H1 (cell line): ENCODE measurements around the gene INCENP. TPM values are rescaled to one million over a fixed set of nuclear protein-coding genes. Genes with fewer than 3 reads are reported as not detected.

ENCODE experiments used
- CTCF ChIA-PET: fragments of 300-600 bp; sonication (Branson Sonifier 250); formaldehyde crosslinking; loops from one replicate; lab custom pipeline; 2021; ENCODE audit not compliant: partially characterized antibody; lab: Charles Lee
- POLR2A ChIA-PET: fragments of 300-600 bp; sonication (Branson Sonifier 250); formaldehyde crosslinking; loops from one replicate; lab custom pipeline; 2021; ENCODE audit warnings: inconsistent platforms; ENCODE audit not compliant: partially characterized antibody; lab: Charles Lee
- DNase-seq, 2 experiments: peaks; one replicate each; pipeline versions ENCODE4 v3.0.0 to v3.0.0-alpha.2; 2010 to 2022; ENCODE audit warnings: low spot score in 2 of 2, low read depth in 1 of 2, mixed read lengths in 1 of 2
- FAIRE-seq: peaks from 2 replicates; lab custom pipeline; 2011; peaks lifted over from hg19 to GRCh38; lab: Jason Lieb, UNC
- H2AFZ ChIP-seq: 2 replicates; pipeline ENCODE4 v1.8.1; 2012; ENCODE audit warnings: low read length, inconsistent platforms
- H2AK5ac ChIP-seq: 2 replicates; pipeline ENCODE4 v1.6.1; 2013; ENCODE audit warnings: low read depth, low read length
- H2BK120ac ChIP-seq: replicated peaks from 2 replicates; pipeline ENCODE3; 2013; ENCODE audit warnings: low read depth, low read length, inconsistent platforms
- H2BK12ac ChIP-seq: 2 replicates; pipeline ENCODE4 v1.6.1; 2013; ENCODE audit warnings: low read depth, low read length
- H2BK15ac ChIP-seq: 2 replicates; pipeline ENCODE4 v1.6.1; 2013; ENCODE audit warnings: low read length
- H2BK20ac ChIP-seq: 2 replicates; pipeline ENCODE4 v1.6.1; 2013; ENCODE audit warnings: low read length
- H2BK5ac ChIP-seq: 2 replicates; pipeline ENCODE4 v1.6.1; 2013; ENCODE audit warnings: low read depth, low read length
- H3K14ac ChIP-seq: 2 replicates; pipeline ENCODE4 v1.6.1; 2013; ENCODE audit warnings: inconsistent platforms; ENCODE audit not compliant: insufficient read length
- H3K18ac ChIP-seq: 2 replicates; pipeline ENCODE4 v1.6.1; 2013; ENCODE audit warnings: low read length; ENCODE audit errors: extremely low read depth
- H3K23ac ChIP-seq: 2 replicates; pipeline ENCODE4 v1.6.1; 2013; ENCODE audit warnings: inconsistent platforms; ENCODE audit not compliant: insufficient read length
- H3K23me2 ChIP-seq: 2 replicates; pipeline ENCODE4 v1.6.1; 2013; ENCODE audit warnings: low read depth, low read length
- H3K27ac ChIP-seq: 2 replicates; pipeline ENCODE4 v1.6.1; 2011; ENCODE audit warnings: low read depth, low read length, inconsistent platforms
- H3K27me3 ChIP-seq, 4 experiments: replicated peaks in 1 of 4; 1 replicate in 1 of 4; 2 replicates in 3 of 4; pipeline versions ENCODE4 v1.6.1 to v1.8.1; 2011 to 2013; ENCODE audit warnings: low read length in 3 of 4, mild to moderate bottlenecking in 3 of 4, inconsistent platforms in 2 of 4, mixed read lengths in 2 of 4, moderate library complexity in 1 of 4; ENCODE audit not compliant: control insufficient read depth in 3 of 4, insufficient read depth in 3 of 4; ENCODE audit errors: extremely low read depth in 1 of 4
- H3K36me3 ChIP-seq, 4 experiments: 2 replicates each; pipeline versions ENCODE4 v1.6.1 to v1.8.1; 2011 to 2013; ENCODE audit warnings: mild to moderate bottlenecking in 4 of 4, low read length in 3 of 4, moderate library complexity in 2 of 4, control low read depth in 1 of 4, inconsistent platforms in 1 of 4; ENCODE audit not compliant: insufficient read depth in 4 of 4, control insufficient read depth in 2 of 4
- H3K4ac ChIP-seq: replicated peaks from 2 replicates; pipeline ENCODE3; 2013; ENCODE audit warnings: low read length, low read depth, mixed read lengths, inconsistent platforms; ENCODE audit not compliant: insufficient read length
- H3K4me1 ChIP-seq, 4 experiments: replicated peaks in 1 of 4; 1 replicate in 1 of 4; 2 replicates in 3 of 4; pipeline versions ENCODE4 v1.6.1 to v1.8.1; 2011 to 2013; ENCODE audit warnings: low read length in 3 of 4, inconsistent platforms in 2 of 4, mixed read lengths in 1 of 4; ENCODE audit not compliant: insufficient read depth in 4 of 4, control insufficient read depth in 3 of 4
- H3K4me2 ChIP-seq, 2 experiments: 2 replicates each; pipeline versions ENCODE4 v1.6.1 to v1.8.1; 2011 to 2013; ENCODE audit warnings: low read depth in 2 of 2, low read length in 2 of 2, control low read depth in 1 of 2, inconsistent platforms in 1 of 2, mild to moderate bottlenecking in 1 of 2; ENCODE audit not compliant: insufficient read depth in 1 of 2
- H3K4me3 ChIP-seq, 4 experiments: fragments of 200-600, 300-600 bp in 1 of 4; sonication (generic), shearing (Covaris generic), sonication (Bioruptor Twin) in 1 of 4; 2 replicates each; pipeline versions ENCODE4 v1.5.1 to v1.8.1; 2011 to 2016; ENCODE audit warnings: low read length in 4 of 4, low read depth in 3 of 4, control low read depth in 2 of 4, inconsistent platforms in 2 of 4, mild to moderate bottlenecking in 2 of 4, mixed read lengths in 1 of 4, moderate library complexity in 1 of 4; ENCODE audit not compliant: insufficient read depth in 2 of 4; ENCODE audit errors: extremely low read depth in 1 of 4
- H3K56ac ChIP-seq: replicated peaks from 2 replicates; pipeline ENCODE3; 2013; ENCODE audit warnings: low read depth, mild to moderate bottlenecking, mixed read lengths, low read length, inconsistent platforms; ENCODE audit not compliant: insufficient read length
- H3K79me1 ChIP-seq: 2 replicates; pipeline ENCODE4 v1.6.1; 2013; ENCODE audit warnings: low read depth, low read length, control low read depth
- H3K79me2 ChIP-seq, 2 experiments: 2 replicates each; pipeline versions ENCODE4 v1.6.1 to v1.8.1; 2012 to 2013; ENCODE audit warnings: low read length in 2 of 2, mild to moderate bottlenecking in 2 of 2, inconsistent platforms in 1 of 2; ENCODE audit not compliant: insufficient read depth in 2 of 2, control insufficient read depth in 1 of 2
- H3K9ac ChIP-seq, 4 experiments: replicated peaks in 1 of 4; 1 replicate in 1 of 4; 2 replicates in 3 of 4; pipeline versions ENCODE4 v1.6.1 to v1.8.1; 2011 to 2013; ENCODE audit warnings: low read depth in 3 of 4, low read length in 3 of 4, control low read depth in 2 of 4, mild to moderate bottlenecking in 2 of 4, moderate library complexity in 2 of 4, inconsistent platforms in 1 of 4; ENCODE audit errors: extremely low read depth in 1 of 4
- H3K9me3 ChIP-seq, 2 experiments: 2 replicates each; pipeline versions ENCODE4 v1.6.1 to v1.8.1; 2012 to 2013; ENCODE audit warnings: mild to moderate bottlenecking in 2 of 2, moderate library complexity in 2 of 2, control low read depth in 1 of 2, inconsistent platforms in 1 of 2, low read depth in 1 of 2, low read length in 1 of 2, mixed read lengths in 1 of 2; ENCODE audit not compliant: insufficient read depth in 2 of 2
- H4K20me1 ChIP-seq, 2 experiments: replicated peaks in 1 of 2; 2 replicates each; pipeline versions ENCODE3 to v1.8.1; 2011 to 2013; ENCODE audit warnings: inconsistent platforms in 2 of 2, low read length in 2 of 2, mild to moderate bottlenecking in 1 of 2; ENCODE audit not compliant: insufficient read depth in 2 of 2, control insufficient read depth in 1 of 2
- H4K5ac ChIP-seq: 2 replicates; pipeline ENCODE4 v1.6.1; 2013; ENCODE audit warnings: low read length, low read depth, mixed read lengths, inconsistent platforms; ENCODE audit not compliant: insufficient read length
- H4K8ac ChIP-seq: 2 replicates; pipeline ENCODE4 v1.8.0; 2013; ENCODE audit warnings: mild to moderate bottlenecking, moderate library complexity, low read length, inconsistent platforms; ENCODE audit not compliant: insufficient read depth; ENCODE audit errors: extremely low read depth
- H4K91ac ChIP-seq: replicated peaks from 2 replicates; pipeline ENCODE3; 2013; ENCODE audit warnings: low read length, mixed read lengths, inconsistent platforms; ENCODE audit not compliant: insufficient read length
- WGBS, 2 experiments: shearing (Covaris generic) in 1 of 2; methylation state at CpG; one replicate each; pipeline versions ENCODE4 v1.1.6 to v1.1.7; 2013 to 2015; ENCODE audit warnings: low lambda C conversion rate in 2 of 2, mixed read lengths in 2 of 2, inconsistent platforms in 1 of 2, low coverage in 1 of 2, missing lambda C conversion rate in 1 of 2; ENCODE audit not compliant: insufficient replicate concordance in 2 of 2, insufficient coverage in 1 of 2, insufficient read length in 1 of 2; ENCODE audit errors: extremely low coverage in 1 of 2, missing lambda C conversion rate in 1 of 2; 5-methylcytosine and 5-hydroxymethylcytosine counted together
- polyA plus RNA-seq, 7 experiments: library from polyadenylated mRNA; depleted of rRNA in 3 of 7; stranded (reverse) in 5 of 7; unstranded in 2 of 7; fragments of >200 nt in 5 of 7; fragments of 200-250 nt in 2 of 7; gene quantifications; 1 replicate in 5 of 7; 2 replicates in 1 of 7; 4 replicates in 1 of 7; pipeline versions ENCODE4 v1.2.1 to v1.2.3, GENCODE V29; 2011 to 2013; ENCODE audit warnings: missing spikeins in 2 of 7, mixed read lengths in 2 of 7
- total RNA-seq: library from RNA; stranded (reverse); fragmentation: NEBNext Ultra II Directional; extraction: Animal tissue kit (Norgen Biotek cat#: 25700); gene quantifications from 2 replicates; pipeline ENCODE4 v1.2.1, GENCODE V29; 2021

Gene INCENP
- total and polyA plus RNA-seq, 2 of the 8 experiments (the other 6 are each of a cell fraction or from before 2014, with no cell fraction given), result 25.4 to 132 TPM

DNA sequence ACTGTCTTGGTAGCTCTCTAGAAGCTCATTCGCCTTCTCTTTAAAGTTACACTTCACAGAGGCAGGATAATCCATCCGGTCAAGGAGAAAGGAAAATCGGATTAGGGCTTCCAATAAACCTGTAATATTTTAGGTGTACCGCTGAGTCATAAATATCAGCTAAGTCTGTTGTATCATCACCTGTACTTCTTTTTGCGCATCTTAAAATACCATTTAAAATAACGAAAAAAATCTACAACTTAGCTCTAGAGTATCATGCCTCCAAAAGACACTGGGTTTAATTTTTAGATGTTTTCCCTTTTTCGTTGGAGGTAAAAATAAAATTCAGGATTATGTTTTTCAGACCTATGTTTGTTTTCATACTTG, 41.5 kb upstream of the INCENP start:
- H2BK5ac ChIP-seq, result no peak overlapping the region
- CTCF ChIA-PET, result interaction anchor here (0.5 to 10.0 kb wide), 68 partner anchors 8 to 405 kb away, joined by 3 to 198 read pairs (median 6); partner anchors contain the start of genes BEST1 and FTH1
- no peak overlapping the region for H2BK15ac ChIP-seq
- FAIRE-seq (no peak), DNase-seq (no peak)
- H3K23ac ChIP-seq, result no peak overlapping the region
- POLR2A ChIA-PET, result interaction anchor here (0.8 to 3.6 kb wide), 8 partner anchors 25 to 184 kb away, joined by 3 to 25 read pairs (median 3); partner anchors contain the start of gene FTH1
- H3K23me2 ChIP-seq, result no peaks in the 10 kb centered on the region
- H3K36me3 ChIP-seq, result no peaks in the 10 kb centered on the region
- H3K9ac ChIP-seq, result no peak overlapping the region
- H3K79me1 ChIP-seq, result no peaks in the 10 kb centered on the region
- whole genome bisulfite sequencing, 2 experiments, result 44% methylated on average over 7 of the region's 7 CpGs; no CpG with 5 or more reads in 1 of the 2 experiments
- H2AK5ac ChIP-seq, result no peak overlapping the region
- no peaks in the 10 kb centered on the region for H3K79me2 ChIP-seq
- H2BK20ac ChIP-seq, result no peak overlapping the region
- H3K18ac ChIP-seq, result no peak overlapping the region
- no peaks in the 10 kb centered on the region for H3K27me3 ChIP-seq
- no peak overlapping the region for H2BK120ac ChIP-seq
- H3K27ac ChIP-seq, result no peak overlapping the region
- H2AFZ ChIP-seq, result no peak overlapping the region
- no peaks in the 10 kb centered on the region for H3K4me1 ChIP-seq
- no peak overlapping the region for H3K56ac ChIP-seq
- H4K20me1 ChIP-seq, result no peaks in the 10 kb centered on the region
- H3K14ac ChIP-seq, result no peak overlapping the region
- H3K9me3 ChIP-seq, result peaks cover 4 to 5% of the 10 kb centered on the region in 2 experiments; a peak in 3 of 4 replicates
- H3K4me3 ChIP-seq, result no peak overlapping the region
- no peak overlapping the region for H3K4ac ChIP-seq
- no peak overlapping the region for H3K4me2 ChIP-seq
- no peak overlapping the region for H4K91ac ChIP-seq
- H2BK12ac ChIP-seq, result no peak overlapping the region
- no peak overlapping the region for H4K5ac ChIP-seq
- no peak overlapping the region for H4K8ac ChIP-seq
